Kidney capillary endothelial cell (primary cell): ENCODE data around the gene SOX8.
A peak's percentile ranks its signal among the peaks of the same experiment; 100 is the strongest.

ENCODE experiments used
- DNase-seq: peaks from one replicate; pipeline ENCODE4 v3.0.0-alpha.2; 2018; ENCODE audit warnings: low spot score

The SOX8 gene

DNA sequence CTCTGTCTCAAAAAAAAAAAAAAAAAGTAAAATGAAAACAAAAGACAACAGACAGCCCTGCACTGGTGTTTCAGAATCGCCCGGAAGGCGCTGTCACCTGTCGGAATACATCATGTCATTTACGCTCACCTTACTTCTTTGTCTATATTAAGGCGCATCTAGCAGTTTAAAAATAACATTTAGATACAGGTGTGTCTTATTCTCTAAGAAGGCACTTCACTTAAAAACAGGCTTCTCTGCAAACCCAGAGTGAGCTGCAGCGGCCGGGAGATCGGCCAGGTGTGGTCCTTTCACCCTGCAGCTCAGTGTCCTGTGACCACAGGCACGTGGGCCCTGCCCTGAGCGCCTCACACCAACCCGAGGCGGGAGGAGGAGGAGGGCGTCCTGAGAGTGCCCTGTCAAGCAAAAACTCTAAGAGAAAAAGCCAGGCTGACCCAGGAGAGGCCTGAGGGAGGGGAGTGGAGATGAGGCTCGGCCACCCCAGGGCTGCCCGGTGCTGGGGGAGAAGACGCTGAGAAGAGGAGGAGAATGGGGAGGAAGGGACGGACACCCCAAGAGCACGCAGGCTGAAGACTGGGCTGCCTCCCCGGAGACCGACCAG is 7.5 kb upstream of the SOX8 start:
- DNase-seq, result no peak

DNA sequence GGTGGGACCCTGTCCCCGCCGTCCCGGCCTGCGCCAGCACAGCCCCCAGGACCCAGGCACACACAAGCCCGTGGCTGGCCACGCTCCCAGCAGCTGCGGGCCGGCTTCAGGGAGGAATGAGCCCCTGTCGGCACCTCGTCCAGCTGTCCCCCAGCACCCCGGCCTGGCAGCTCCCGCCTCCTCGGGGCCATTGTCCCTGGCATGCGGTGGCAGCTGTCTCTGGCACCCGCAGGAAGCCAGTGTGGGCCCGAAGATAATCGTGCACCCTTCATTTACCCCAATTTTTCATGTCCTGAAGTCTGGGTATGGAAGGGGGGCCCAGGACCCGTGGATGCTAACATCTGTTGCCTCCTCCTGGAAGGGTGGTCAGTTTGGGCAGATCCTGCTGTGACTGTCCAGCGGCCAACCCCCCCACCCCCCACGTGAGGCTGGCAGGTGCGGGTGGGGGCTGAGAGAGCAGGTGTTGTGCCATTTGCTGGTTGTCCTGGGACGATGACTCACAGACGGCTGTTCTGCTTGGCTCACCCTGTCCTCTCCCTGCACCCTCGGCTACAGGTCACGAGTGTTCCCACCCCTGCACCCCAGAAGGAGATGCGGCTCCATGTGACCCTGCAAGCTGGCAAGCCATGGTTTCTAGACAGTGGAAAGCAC is 6.8 kb upstream of the SOX8 start:
- no peak for DNase-seq

DNA sequence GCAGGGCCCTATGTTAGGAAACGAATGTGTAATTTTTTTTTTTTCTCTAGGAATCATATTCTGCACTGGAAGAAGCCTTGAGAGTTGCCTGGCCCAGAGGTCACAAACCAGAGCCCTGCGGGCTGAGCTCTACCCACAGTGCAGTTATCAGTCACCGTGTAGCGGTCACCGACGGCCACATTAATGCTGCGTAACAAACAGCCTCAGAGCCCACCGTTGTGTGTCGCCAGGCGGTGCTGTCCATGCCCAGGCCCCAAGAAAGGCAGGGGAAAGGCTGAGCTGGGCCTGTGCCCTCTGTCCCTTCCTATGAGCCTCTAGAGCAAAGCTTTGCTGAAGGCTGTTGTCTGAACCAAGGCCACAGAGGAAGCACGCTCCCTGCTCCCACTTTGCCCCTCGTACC is 6.3 kb upstream of the SOX8 start:
- DNase-seq, result no peak

DNA sequence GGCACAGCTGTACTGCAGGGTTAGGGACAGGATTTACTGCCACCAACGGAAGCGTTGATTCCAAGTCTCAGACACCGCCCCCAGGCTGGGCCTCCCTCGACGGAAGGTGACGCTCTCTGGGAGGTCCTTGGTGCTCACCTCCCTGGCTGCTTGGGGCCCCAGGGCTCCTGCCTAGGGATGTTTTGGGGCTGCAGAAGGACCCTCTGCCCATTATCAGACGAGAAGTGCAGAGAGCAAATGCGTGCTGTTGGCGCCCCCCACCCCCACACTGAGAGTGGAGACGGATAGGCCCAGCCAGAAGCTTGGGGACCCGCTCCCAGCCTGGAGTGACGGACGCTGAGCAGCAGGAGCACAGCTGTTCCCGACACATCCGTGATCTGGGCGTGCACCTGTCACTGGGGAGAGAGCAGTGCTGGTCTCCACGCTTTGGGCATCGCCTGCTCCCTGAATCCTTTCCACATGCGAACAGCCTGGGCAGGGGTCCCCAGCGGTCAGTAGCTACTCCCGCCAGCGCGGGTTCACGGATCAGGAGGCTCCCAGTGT is 5.1 kb upstream of the SOX8 start:
- no peak for DNase-seq

DNA sequence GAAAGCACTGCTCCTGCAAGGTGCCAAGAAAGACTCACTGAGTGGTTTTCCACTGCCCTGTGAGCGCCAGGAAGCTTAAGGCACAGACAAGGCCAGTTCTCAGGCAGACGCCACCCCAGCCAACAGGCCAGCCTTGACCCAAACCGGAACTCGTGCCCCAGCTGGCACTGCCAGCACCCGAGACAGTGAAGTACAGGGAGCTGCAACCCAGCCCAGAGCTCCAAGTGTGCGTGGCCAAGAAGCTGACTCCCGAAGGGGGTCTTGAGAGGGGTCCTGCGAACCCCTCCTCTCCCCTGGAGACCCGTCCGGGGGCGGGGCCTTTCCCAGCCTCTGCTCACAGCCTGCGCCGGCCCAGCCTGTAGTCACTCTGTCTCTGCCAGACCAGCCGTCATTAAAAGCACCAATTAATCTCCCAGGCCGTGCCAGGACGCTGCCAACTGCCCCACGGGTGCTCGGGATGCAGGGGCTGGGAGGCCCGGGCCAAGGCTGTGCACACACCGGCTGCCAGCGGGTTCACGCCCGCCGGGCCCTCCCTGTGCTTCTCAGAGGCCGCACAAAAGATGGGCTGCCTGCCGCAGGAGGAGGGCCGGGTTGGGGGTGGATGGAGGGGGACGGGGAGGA is 4.4 kb upstream of the SOX8 start:
- no peak for DNase-seq

DNA sequence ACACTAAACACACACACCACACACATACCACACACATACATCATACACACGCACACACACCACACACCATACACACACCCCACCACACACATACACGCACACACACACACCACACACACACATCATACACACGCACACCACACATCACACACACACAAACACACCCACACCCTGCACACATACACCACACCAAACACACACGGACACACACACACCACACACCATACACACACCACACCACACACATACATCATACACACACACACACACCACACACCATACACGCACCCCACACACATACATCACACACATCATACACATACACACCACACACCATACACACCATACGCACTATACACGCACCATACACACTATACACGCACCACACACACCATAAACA is 3.7 kb upstream of the SOX8 start:
- no peak for DNase-seq

DNA sequence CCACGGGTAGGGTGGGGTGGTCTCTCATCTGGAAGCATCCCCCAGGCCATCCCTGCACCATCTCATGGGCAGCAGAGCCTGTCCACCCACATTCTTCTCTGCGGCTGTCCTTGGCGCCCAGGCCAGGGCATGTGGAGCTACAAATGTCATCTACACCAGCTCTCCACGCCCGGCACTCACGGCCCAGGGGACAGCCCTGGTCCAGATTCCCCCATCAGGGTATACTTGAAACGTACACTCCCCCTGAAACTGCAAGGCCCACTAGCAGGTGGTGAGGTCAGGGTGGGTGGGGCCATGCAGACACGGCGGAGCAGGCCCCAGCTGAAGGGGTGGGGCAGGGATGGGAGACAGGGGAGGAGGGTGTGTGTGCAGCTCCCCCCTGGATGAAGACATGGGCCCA is 3.2 kb upstream of the SOX8 start:
- no peak for DNase-seq

DNA sequence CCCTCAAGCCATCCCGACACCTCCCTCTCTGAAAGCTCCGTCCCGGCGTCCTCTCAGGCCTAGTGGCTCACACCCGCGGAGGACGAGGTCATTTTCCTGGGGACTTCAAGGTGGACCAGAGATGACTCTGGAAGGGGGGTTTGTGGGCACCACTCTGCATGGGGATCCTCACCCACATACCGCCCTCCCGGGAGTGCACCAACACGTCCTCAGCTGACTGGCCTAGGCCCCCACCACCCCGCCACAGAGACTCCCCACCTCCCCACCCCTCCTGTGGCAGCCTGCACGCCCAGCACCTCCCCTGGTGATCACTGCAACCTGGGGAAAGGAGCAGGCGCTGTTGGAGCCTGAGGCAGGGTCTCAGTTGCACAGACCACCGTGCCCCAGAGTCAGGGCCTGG is 2.4 kb upstream of the SOX8 start:
- DNase-seq, result no peak

DNA sequence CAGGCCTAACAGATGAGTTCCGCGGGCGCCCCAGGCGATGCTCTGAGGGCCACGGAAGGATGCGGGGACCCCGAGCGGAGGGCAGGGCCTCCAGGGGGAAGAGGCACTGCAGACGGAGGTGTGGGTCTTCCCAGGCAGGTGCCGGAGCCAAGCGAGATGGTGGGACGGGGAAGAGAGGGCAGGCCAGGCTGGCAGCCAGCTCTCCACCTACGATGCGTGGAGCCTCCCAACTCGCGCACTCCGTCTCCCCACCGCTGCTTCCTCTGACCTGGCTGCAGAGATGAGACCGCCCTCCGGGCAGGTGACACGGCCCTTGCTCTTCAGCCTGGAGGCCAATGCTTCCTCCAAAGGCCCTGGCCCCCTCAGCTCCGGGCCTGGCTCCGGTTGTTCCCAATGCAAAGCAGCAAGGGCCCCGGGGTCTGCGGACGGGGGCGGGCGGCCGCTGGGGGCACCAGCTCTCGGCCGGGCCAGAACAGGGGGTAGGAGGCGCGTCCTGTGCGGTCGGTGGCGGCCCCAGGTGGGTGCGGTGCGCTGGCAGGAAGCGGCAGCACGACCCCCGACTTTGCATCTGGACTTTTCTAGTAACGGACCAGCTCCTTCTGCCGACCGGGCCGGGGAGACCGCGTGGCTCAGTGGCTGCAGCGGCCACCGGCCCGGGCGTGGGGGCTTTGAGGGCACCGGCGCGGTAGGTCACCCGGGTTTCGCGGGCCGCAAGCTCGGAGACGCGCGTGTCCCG is 1.5 kb upstream of the SOX8 start:
- no peak for DNase-seq

DNA sequence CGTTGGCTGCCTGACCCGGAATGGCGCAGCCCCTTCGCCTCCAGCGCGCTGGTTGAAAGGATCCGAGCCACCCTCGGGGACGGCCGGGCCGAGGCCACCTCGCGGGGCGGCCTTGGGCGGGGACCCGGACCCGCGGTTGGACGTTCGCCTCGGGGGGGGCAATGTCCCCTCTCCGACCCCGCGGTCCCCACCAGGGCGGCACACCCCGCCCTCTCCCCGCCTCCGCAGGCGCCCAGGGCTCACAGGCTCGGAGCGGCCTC is 1.0 kb upstream of the SOX8 start:
- DNase-seq, result no peak

DNA sequence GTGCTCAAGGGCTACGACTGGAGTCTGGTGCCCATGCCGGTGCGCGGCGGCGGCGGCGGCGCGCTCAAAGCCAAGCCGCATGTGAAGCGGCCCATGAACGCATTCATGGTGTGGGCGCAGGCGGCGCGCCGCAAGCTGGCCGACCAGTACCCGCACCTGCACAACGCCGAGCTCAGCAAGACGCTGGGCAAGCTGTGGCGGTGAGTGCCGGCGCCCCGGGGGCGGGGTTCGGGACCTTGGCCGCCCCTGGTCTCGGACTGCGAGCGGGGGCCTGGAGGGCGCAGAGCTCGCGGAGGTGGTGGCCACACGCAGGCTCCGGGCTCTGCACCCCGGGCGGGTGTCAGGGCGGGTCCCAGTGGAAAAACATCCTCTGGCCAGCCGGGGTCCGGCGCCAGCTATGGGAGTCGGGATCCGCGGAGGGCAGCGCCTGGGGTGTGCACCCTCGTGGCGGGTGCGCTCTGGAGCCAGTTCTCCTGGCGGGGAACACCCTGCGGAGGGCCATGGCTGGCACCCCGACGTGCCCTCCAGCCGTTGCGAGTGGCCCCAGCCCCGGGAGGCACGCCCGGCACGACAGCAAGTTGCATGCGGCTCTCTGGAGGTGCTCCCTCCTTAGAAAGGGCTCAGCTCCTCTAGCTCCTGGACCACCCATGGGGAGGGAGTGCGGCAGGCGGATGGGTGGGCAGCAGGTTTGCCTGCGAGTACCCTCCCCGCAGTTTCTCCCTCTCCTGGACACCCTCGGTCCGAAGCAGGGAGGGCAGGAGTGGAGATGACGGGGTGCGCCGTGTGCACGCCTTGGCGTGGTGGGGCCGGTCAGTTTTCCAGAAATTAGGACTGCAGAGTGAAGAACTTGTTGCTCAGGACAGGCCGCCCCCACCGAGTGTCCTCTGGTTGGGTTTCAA is 824 bp downstream of the SOX8 start:
- DNase-seq, result no peak

DNA sequence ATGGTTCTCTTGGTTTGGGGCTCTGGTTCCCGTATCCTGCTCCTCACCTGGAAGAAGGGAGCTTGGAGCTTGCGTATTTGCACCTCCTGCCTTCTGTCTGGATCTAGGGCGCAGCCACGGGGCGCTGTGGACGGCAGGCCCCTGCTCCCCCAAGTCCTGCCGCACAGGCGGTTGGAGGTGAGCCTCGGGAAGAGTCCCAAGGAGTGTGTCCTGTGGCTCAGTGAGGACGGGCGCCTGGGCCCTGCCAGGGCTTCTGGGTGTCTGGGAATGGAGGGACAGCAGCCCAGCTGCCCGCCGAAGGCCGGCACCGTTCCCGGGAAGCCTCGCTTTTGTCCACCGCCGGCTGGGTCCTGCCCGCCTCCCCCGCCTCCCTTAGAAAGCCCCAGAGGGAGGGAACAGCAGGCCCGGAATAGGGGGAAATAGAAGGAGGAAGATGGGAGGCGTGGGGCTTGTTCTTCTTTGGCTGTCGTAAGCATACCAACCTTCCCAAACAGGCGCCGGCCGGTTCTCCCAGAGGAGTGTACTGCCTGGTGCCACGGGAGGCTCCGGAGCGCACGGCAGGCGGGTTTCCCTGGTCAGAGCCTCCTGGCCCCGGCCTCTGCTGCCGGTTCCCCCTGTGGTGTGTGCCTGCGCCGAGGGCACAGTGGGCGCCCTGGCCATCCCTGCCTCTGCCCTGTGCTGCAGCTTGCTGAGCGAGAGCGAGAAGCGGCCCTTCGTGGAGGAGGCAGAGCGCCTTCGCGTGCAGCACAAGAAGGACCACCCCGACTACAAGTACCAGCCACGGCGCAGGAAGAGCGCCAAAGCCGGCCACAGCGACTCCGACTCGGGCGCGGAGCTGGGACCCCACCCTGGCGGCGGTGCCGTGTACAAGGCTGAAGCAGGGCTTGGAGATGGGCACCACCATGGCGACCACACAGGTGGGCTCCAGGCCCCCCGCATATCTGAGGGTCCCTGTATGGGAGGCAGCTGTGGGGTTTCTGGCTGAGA is 1.8 kb downstream of the SOX8 start:
- DNase-seq, result no peak

DNA sequence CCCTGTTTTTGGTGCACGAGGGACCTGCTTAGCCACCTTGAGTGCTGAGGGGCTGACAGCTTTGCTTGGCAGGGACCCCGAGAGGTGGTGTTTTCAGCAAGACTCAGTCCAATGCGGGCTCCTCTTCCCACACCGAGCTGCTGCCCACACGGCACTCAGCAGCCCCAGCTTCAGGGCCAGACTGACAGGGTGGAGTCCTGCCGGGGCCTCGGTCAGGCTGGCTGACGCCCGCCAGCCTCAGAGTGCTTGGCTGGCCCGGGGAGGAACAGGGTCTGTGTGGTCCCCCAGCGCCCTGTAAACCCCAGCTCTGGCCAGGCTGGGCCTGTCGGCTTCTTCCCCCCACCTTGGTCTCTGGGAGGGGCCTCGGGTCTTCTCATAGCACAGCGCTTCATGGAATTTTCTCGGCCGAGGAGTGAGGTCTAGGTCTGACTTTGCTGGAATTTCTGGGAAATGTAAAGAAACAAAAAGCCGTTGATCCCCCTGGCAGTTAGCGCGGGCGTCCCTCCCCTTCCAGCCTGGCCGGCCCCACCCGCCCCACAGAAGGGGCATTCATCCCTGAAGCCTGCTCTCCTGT is 2.6 kb downstream of the SOX8 start:
- no peak for DNase-seq

DNA sequence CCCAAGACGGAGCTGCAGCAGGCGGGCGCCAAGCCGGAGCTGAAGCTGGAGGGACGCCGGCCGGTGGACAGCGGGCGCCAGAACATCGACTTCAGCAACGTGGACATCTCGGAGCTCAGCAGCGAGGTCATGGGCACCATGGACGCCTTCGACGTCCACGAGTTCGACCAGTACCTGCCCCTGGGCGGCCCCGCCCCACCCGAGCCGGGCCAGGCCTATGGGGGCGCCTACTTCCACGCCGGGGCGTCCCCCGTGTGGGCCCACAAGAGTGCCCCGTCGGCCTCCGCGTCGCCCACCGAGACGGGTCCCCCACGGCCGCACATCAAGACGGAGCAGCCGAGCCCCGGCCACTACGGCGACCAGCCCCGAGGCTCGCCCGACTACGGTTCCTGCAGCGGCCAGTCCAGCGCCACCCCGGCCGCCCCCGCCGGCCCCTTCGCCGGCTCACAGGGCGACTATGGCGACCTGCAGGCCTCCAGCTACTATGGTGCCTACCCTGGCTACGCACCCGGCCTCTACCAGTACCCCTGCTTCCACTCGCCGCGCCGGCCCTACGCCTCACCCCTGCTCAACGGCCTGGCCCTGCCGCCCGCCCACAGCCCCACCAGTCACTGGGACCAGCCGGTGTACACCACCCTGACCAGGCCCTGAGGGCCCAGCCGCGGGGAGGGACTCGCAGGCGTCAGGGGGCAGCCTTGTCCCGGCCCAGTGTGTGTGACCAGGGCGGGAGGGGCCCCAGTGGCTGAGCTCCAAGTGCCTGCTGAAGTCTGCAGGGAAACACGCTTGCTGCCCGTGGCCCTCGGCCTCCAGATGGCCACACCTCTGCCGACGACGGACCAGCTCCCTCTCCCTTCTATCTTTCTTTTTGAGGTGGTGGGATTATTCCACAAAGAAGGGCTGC is 3.4 kb downstream of the SOX8 start:
- DNase-seq, result no peak

DNA sequence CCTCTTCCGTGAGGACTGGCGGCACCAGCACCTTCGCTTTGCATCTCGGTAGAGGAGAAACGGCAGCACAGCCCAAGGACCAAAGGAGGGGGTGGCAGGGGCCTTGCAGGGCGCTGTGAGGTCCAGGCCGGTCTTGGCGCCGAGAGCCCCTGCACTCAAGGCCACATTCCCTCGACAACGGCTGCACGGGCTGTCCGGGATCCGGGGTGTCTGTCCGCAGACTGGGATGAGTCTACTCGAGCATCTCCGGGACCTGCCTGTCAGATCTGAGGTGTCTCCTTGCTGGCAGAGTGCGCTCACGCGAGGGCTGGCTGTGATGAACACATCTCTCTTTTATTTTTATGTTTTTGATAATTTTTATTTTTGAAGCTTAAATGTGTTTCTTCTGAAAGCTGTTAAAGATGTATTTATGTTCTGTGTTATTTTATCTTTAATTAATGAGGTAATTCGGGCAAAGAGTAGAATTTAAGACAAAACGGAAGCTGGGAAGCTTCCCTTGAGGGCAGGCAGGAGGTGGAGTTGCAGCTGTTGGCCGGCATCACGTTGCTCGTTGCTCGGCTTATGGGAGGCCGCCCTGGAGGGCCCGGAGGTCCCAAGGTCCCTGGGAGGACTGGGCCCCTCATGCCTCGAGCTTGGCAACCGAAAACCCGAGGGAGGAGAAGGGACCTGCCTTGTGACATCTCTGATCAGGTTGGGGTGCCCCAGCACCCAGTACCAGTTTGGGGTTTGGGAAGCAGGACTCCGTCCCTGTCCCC is 4.3 kb downstream of the SOX8 start:
- no peak for DNase-seq

DNA sequence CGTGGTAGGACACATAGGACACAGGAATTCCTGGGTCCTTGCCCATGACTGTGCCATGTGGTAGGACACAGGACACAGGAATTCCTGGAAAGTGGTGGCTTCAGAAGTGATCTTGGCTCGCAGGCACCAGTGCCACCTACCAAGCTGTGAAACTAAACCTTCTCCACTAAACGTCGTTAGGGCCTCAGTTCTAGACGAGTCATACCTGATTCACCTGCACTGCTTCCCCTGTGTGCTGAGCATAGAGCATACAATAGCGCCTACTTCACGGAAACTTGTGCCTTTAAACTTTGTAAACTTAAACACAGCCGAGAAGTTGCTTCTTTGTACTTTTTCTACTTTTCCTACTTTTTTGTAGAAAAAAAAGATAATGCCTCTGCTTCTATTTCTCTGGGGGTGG is 4.8 kb downstream of the SOX8 start:
- no peak for DNase-seq

DNA sequence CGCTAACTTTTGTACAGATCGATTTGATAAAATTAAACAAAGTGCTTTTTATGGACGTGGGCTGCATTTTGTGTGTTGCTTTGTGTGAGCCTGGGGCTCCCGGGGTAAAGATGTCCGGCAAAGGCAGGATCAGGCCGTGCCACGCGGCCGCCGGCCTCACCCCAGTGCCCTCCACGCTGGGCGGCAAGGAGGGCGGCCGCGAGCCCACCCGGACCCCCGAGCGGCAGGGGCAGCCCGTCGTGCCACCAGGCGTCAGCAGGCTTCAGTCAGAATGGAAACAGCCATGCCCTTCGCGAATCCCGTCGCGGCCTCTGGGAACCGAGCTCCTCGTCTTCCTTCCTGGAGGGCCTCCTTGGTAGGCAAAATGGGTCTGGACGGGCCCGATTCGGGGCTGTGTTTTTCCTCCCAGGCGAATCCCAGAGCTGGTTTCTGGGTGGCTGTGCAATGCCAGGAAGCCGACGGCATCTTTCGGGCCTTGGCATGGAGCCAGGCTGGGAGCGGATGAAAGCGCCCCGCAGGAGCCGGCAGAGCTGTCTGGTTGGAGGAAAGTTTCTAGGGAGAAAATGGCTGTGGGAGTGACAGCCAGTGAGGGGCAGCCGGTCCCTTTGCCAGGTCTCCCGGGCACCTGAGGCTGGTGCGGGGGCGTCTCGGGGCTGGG is 5.5 kb downstream of the SOX8 start:
- peak; percentile 44 for DNase-seq

DNA sequence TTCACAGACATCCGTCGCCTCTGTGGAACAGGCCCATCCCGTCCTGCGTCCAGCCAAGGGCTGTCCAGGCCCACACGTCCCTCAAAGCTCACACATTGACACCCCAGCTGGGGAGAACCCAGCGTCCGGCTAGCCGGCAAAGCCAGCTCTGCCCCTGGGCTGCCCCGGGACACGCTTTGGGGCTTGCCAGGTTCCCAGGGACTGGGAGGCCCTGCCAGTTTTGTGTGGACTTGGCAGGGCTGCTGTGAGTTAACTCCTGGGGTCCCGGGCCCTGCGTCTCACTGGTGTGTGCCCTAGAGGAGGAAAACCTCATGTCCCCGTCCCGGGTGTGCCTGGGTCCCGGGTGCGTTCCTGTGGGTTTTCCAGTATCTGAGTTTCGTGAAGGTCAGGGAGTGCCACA is 6.3 kb downstream of the SOX8 start:
- no peak for DNase-seq
